Panc1 (cell line): ENCODE results near the gene MAGI3. TPM values are rescaled to one million over a fixed set of nuclear protein-coding genes. Genes with fewer than 3 reads are reported as not detected.

ENCODE experiments used
- ATAC-seq: fragments of 200-7000 bp; cut with Tn5 transposase; 2 replicates; pipeline ENCODE4 v1.9.1; 2020; ENCODE audit warnings: mild to moderate bottlenecking, moderate library complexity
- BruUV-seq: library from RNA; stranded (reverse); fragments of 400-500 nt; replicated peaks from 2 replicates; lab custom pipeline; 2021; lab: Mats Ljungman, UMichigan
- CTCF ChIA-PET: fragments of 300-600 bp; sonication (Branson Sonifier 250); formaldehyde crosslinking; loops from one replicate; lab custom pipeline; 2022; ENCODE audit warnings: antibody characterized with exemption; lab: Charles Lee
- POLR2A ChIA-PET: fragments of 300-600 bp; sonication (Branson Sonifier 250); formaldehyde crosslinking; loops from one replicate; lab custom pipeline; 2022; ENCODE audit warnings: antibody characterized with exemption; lab: Charles Lee
- DNase-seq: peaks from one replicate; pipeline ENCODE4 v3.0.0-alpha.2; 2010; ENCODE audit warnings: low read depth, low spot score
- H3K27ac ChIP-seq: 2 replicates; pipeline ENCODE4 v1.5.1; 2011; ENCODE audit warnings: mild to moderate bottlenecking, low read length, inconsistent platforms
- H3K27me3 ChIP-seq: fragments of 200-500 bp; sonication (Bioruptor generic); 2 replicates; pipeline ENCODE4 v1.6.0; 2014; ENCODE audit warnings: low read length, inconsistent platforms; ENCODE audit not compliant: control insufficient read depth, insufficient read depth
- H3K36me3 ChIP-seq: fragments of 200-500 bp; sonication (Bioruptor generic); 2 replicates; pipeline ENCODE4 v1.5.1; 2014; ENCODE audit warnings: inconsistent platforms, mild to moderate bottlenecking, low read length, moderate library complexity; ENCODE audit not compliant: control insufficient read depth, insufficient read depth
- H3K4me1 ChIP-seq: 2 replicates; pipeline ENCODE4 v1.5.1; 2011; ENCODE audit warnings: inconsistent platforms, mild to moderate bottlenecking, low read length, moderate library complexity; ENCODE audit not compliant: control insufficient read depth, insufficient read depth
- H3K4me3 ChIP-seq, 2 experiments: 2 replicates each; pipeline ENCODE4 v1.5.1; 2011 to 2012; ENCODE audit warnings: low read depth in 2 of 2, low read length in 2 of 2, mild to moderate bottlenecking in 2 of 2, inconsistent platforms in 1 of 2, moderate library complexity in 1 of 2
- H3K9me3 ChIP-seq: fragments of 200-500 bp; sonication (Bioruptor generic); 2 replicates; pipeline ENCODE4 v1.5.1; 2014; ENCODE audit warnings: low read depth, mild to moderate bottlenecking, inconsistent platforms, low read length, moderate library complexity; ENCODE audit not compliant: control insufficient read depth, insufficient read depth
- CTCF ChIP-seq: fragments of 450-650 bp; IDR thresholded peaks from 2 replicates; pipeline ENCODE4 v1.5.1; 2017; ENCODE audit warnings: mild to moderate bottlenecking
- POLR2AphosphoS5 ChIP-seq: IDR thresholded peaks from 2 replicates; pipeline ENCODE4 v1.6.1; 2012; ENCODE audit warnings: mild to moderate bottlenecking, low read depth, low read length, moderate library complexity
- REST ChIP-seq, 2 experiments: IDR thresholded peaks; 2 replicates each; pipeline ENCODE4 v1.6.1; 2011 to 2012; ENCODE audit warnings: low read depth in 2 of 2, control low read depth in 1 of 2, low read length in 1 of 2, mild to moderate bottlenecking in 1 of 2, moderate library complexity in 1 of 2; ENCODE audit not compliant: insufficient read depth in 1 of 2
- SIN3A ChIP-seq: IDR thresholded peaks from 2 replicates; pipeline ENCODE4 v1.6.1; 2012; ENCODE audit warnings: low read depth, mild to moderate bottlenecking, low read length, moderate library complexity, borderline replicate concordance; ENCODE audit not compliant: insufficient read depth
- TCF7L2 ChIP-seq: IDR thresholded peaks from 2 replicates; pipeline ENCODE4 v1.6.1; 2011; ENCODE audit warnings: mild to moderate bottlenecking, low read depth, low read length, inconsistent platforms
- in situ Hi-C: cut with HindIII; loops from 2 replicates; pipeline ENCODE4 v1.10.0; 2016; ENCODE audit warnings: low sequenced_read_pairs, low pct_unique_long_range_greater_than_20kb
- intact Hi-C: fragments of 100-400 bp; cut with micrococcal nuclease; formaldehyde crosslinking; loops from one replicate; pipeline ENCODE4 v1.10.0; 2022; ENCODE audit not compliant: unreplicated experiment
- total RNA-seq: library from RNA; stranded (reverse); gene quantifications from one replicate; pipeline ENCODE4 v1.2.1, GENCODE V29; 2021; ENCODE audit not compliant: unreplicated experiment

The MAGI3 gene
- total RNA-seq, 1 experiment from 2014 or later, result 10.9 TPM

- no TSS peak for BruUV-seq
- ATAC-seq, result no peak
- no peaks in the 10 kb centered on the region for H3K4me1 ChIP-seq
- ChIA-PET POLR2A (interaction anchor here (0.6 kb wide), 1 partner anchor 384 kb away, joined by 3 read pairs; no protein-coding TSS in a partner anchor), CTCF (no interaction called here)
- no peaks in the 10 kb centered on the region for H3K36me3 ChIP-seq
- no peak overlapping the region for H3K27ac ChIP-seq
- in situ Hi-C loops (no loop called here), intact Hi-C loops (no loop called here)
- no peak for DNase-seq
- no peaks in the 10 kb centered on the region for H3K9me3 ChIP-seq
- no peaks in the 10 kb centered on the region for H3K27me3 ChIP-seq
- no peak for TF ChIP-seq POLR2AphosphoS5
- no peak for TF ChIP-seq SIN3A
- TF ChIP-seq CTCF, result no peak
- no peak for TF ChIP-seq REST (IDR thresholded peaks at IDR 0.05; ENCODE audit: insufficient read depth in 1 of 2, low read depth in 2 of 2, low read length in 1 of 2)
- no peak for TF ChIP-seq TCF7L2
- no peak overlapping the region for H3K4me3 ChIP-seq
These were observed 154.9 kb downstream of the MAGI3 start for GRCh38 chr1:113545210-113545609.

- CTCF ChIA-PET, result no interaction called here
- TF ChIP-seq SIN3A (no peak), TCF7L2 (no peak), CTCF (no peak), REST (IDR thresholded peaks at IDR 0.05; ENCODE audit: insufficient read depth in 1 of 2, low read depth in 2 of 2, low read length in 1 of 2) (no peak), POLR2AphosphoS5 (no peak)
- Histone ChIP-seq H3K27me3 (no peaks in the 10 kb centered on the region), H3K9me3 (no peaks in the 10 kb centered on the region), H3K27ac (no peak overlapping the region), H3K36me3 (no peaks in the 10 kb centered on the region), H3K4me3 (no peak overlapping the region), H3K4me1 (no peaks in the 10 kb centered on the region)
- in situ Hi-C loops (no loop called here), intact Hi-C loops (no loop called here)
- DNase-seq (no peak), ATAC-seq (no peak)
- BruUV-seq, result no TSS peak
- POLR2A ChIA-PET, result interaction anchor here (0.6 kb wide), 1 partner anchor 384 kb away, joined by 3 read pairs; no protein-coding TSS in a partner anchor
These were observed 155.3 kb downstream of the MAGI3 start for GRCh38 chr1:113545626-113546025.
